ENCODE data around the gene PBXIP1.

PBXIP1 gene

DNA sequence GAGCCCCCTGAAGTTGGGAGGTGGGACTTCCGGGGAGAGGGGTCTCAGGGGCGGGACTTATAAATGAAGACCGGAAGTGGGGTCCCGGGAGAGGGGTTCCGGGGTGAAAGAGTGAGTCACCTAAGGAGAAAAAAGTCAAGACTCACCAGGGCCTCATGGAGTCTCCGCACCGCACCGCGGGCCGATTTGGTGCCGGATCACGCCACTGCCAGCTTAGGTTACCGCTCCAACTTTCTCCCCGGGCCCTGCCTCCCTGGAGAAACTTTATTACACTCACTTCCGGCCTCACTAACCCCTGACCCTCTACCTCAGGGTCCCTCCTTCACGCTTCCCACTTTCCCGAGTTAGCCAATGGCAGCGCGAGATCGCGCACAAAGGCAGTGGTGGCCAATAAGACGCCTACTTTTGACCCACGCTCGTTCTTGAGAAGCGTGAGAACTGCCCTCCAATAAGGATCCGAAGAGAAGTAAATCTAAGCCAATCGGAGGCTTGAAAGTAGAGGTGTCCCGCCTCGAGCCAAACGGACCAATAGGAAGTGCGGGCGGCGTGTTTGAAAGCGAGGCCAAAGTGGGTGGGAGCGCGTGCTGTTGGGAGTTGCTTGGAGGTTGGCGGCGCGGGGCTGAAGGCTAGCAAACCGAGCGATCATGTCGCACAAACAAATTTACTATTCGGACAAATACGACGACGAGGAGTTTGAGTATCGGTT lies 18.4 kb upstream of the PBXIP1 start, which contains the start of gene CKS1B:
TSS of gene CKS1B (plus strand) at position 580 of the 706 bp plus-strand sequence. CDS start at position 645, 65 bp downstream.
- in situ Hi-C loops (cut with HindIII; ENCODE audit: low sequenced_read_pairs): no loop called here

DNA sequence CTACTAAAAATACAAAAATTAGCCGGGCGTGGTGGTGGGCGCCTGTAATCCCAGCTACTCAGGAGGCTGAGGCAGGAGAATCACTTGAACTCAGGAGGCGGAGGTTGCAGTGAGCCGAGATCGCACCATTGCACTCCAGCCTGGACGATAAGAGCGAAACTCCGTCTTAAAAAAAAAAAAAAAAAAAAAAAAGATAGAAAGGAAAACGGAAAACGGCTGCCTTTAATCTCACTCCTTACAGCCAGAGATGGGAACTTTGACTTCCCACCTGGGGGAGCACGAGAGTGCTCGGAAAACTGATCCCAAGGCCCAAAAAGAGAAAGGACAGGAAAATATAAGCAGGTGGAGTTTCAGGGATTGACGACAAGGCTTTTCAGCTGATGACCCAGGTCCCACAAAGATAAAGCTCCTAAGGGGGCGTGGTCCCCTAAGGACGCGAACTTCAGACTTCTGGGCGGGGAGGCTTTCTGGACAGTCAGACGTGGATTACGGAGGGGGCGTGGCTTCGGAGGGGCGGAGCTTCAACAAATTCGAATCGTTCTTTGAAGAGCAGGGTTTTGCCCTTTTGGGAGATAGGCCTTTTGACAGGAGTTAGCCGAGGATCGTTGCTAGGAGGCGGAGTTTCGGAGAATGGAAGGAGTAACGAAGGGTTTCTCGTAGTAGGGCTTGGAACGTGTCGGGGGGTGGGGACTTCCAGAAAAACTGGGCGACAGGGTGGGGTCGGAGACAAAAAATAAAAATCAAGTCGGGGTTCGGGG lies 17.6 kb upstream of the PBXIP1 start:
- in situ Hi-C loops (cut with HindIII; ENCODE audit: low sequenced_read_pairs): no loop called here

DNA sequence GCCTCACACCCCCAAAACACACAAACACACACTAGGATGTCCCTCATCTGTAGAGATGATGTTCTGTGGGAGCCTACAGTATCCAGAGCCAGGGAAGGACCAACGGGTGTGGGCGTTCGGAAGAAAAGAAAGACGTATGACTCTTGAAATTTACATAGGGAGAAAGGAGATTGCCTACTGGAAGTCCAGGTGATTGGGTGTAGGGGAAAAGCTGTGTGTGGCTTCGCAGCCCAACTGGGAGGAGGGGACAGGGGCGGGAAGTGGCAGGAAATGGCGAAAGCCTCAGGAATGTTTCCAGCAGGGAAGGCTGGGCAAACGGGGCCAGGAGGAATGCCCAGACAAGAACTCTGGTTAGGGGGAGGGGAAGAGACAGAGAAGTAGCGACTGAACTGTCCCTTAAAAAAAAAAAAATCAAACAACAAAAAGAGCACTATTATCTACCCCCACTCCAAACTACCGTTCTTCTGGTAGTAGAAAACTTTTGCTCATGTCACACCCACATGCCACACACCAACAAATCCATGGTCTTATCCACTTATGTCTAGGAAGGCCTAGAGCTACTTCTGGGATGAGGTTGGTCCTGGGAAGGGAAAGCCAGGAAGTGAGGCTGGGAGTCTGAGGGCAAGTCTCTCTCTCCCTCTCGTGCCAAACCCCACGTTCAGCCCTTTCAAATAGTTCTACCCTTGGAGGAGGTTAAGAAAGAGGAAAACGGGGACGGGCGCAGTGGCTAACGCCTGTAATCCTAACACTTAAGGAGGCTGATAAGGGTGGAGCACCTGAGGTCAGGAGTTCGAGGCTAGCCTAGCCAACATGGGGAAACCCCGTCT lies 16.8 kb upstream of the PBXIP1 start:
- in situ Hi-C loops (cut with HindIII; ENCODE audit: low sequenced_read_pairs): no loop called here

DNA sequence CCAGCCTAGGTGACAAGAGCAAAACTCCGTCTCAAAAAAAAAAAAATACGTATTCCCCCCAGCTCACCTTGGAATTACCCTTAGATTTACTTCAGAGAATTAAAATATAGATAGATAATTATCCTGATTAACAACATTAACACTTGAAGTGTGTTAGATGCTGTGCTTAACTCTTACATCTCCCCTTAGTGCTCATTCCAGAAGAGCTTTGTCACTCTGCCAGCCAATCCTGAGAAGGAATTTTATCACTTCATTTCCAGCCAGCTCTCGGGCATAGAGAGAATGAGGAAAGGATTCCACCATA lies 16.3 kb upstream of the PBXIP1 start:
- in situ Hi-C loops (cut with HindIII; ENCODE audit: low sequenced_read_pairs): no loop called here

DNA sequence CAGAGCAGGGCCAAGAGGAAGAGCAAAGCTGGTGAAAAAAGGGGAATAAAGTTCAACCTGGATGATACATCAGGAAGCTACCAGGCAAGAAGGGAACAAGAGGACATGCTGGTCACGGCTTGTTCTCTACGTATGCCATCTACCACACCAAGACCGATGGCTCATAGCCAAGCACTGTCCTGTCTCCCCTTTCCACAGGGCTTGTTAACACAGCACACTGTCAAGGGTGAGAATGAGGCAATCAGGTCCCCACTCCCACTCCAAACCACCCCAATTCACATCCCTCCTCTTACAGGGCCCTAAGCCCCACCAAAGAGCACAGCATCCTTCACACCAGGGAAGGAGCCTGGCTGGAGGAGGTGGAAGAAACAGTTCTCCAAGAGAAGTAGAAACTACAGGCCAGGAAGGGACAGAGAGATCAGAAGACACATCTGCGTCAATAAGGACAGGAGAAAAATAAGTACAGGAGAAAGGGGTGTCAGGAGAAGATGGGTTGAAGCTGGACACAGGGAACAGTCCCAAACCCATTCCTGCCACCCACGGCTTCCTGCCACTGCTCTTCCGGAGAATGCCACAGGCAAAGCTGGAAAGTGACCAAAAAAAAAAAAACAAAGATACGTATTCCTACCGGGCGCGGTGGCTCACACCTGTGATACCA lies 15.6 kb upstream of the PBXIP1 start:
- in situ Hi-C loops (cut with HindIII; ENCODE audit: low sequenced_read_pairs): no loop called here

DNA sequence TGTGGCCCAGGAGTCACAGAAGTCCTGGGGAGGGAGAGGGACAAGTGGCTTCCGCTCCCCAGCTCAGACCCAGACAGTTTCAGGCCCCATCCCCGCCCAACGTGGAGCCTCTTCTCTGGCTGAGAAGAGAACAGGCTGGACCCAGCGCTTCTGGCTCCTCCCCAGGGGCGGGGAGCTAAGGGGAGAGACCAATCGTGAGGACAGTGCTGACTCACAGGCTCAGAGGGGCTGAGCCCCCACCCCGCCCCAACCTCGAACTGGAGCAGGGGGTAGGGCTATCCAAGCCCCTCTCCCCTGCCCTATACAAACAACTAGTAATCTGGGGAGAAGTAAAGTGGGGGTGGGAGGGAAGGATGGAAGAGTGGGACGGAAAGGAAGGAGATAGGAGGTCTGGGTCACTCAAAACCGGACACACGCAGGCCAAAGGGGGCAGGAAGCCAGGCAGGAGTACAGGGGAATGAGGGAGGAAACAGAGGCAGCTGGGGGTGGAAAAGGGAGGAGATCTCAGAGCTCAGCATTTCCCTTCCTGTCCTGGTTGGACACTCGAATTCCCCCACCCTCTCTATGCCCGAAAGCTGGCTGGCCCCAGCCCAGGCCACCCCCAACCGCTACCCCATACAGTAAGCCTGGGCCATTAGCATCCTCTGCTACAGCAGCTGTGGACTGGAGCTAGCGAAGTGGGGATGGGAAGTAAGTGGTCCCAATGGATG lies 14.9 kb upstream of the PBXIP1 start, which contains the start of gene SHC1:
TSS of gene SHC1 (minus strand) at position 117 of the 710 bp plus-strand sequence. CDS start 221 bp downstream, outside the sequence.
- in situ Hi-C loops (cut with HindIII; ENCODE audit: low sequenced_read_pairs): no loop called here

DNA sequence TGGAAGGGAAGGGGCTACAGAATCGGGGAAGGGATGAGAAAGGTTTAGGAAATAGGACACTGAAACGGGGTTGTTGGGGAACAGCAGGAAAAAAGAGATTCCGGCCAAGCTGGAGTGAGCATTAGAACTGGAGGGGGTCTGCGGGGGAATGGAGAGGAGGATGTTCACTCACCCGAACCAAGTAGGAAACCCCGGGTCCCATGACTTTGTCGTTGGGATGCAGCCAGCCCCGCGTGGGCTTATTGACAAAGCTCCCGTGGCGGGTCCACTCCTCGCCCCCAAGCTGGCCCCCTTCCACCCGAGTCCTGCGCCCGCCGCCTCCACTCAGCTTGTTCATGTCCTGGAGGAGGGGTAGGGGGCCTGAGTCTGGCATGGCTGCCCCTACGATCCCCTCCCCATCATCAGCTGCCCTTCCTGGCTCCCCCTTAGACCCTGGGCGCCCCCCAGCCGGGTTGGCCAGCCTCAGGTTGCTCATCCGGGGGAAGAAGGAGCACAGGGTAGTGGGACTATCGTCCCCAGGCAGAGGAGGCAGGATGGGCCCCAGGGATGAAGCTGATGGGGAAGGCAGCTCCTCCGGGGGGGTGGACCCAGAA lies 14.1 kb upstream of the PBXIP1 start:
- in situ Hi-C loops (cut with HindIII; ENCODE audit: low sequenced_read_pairs): no loop called here

DNA sequence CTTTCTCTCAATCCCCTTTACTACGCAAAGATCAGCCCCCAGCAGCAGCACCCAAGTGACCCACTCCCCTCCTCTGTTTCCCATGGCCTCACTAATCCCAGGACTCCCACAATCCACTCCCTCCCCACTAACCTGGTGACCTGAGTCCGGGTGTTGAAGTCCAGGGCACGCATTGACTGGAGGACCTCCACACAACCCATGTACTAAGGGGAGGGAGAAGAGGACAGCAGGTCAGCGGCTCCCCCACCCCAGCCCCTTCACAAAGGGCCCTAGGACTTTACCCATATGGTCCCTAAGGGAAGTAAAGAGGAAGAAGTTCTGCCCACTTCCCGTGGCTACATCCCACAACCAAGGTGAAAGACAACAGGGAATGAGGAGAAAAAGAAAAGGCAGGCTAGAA lies 13.3 kb upstream of the PBXIP1 start:
- in situ Hi-C loops (cut with HindIII; ENCODE audit: low sequenced_read_pairs): no loop called here

DNA sequence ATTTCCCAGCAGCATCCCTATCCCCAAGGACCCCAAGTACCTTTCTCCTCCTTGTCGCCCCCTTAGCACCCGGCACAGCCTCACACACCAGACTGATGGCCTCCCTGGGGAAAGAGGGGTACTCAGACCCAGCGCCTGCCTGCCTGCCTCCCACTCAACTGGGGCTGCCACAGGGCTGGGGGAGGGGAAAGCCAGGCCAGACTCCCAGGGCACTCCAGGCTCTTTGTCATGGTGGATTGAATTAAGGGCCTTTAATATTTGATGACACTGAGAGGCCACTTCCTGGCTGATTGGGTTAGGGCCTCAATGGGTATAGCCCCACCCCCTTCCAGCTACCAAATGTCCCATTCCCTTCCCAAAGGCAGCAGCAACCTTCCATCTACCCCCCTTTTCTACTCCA lies 12.8 kb upstream of the PBXIP1 start:
- in situ Hi-C loops (cut with HindIII; ENCODE audit: low sequenced_read_pairs): no loop called here

DNA sequence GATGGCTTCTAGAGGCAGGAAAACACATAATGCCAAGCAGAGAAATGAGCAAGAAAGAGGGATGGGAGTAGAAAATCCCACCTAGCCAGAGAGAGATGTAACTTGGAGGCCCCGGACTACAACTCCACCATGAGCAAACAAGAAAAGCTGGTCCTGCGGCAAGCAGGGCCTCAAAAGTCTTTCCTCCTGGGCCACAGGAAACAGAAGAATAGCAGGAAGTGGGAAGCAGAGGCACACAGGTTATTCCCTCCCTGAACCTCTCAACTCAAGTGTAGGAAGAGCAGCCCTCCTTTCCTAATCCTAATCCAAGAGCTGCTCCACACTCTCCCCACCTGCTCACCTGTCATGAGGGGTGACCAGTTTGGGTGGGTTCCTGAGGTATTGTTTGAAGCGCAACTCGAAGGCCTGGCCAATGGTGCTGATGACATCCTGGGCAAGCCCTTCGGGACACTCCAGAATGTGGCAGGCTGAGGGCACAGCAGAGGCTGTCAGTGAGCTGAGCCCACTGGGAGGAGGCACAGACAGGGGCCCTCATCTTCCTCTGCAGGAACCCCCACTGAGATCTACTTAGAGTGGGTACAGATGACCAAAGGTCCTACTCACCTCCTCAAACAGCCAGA lies 11.5 kb upstream of the PBXIP1 start:
- in situ Hi-C loops (cut with HindIII; ENCODE audit: low sequenced_read_pairs): no loop called here

DNA sequence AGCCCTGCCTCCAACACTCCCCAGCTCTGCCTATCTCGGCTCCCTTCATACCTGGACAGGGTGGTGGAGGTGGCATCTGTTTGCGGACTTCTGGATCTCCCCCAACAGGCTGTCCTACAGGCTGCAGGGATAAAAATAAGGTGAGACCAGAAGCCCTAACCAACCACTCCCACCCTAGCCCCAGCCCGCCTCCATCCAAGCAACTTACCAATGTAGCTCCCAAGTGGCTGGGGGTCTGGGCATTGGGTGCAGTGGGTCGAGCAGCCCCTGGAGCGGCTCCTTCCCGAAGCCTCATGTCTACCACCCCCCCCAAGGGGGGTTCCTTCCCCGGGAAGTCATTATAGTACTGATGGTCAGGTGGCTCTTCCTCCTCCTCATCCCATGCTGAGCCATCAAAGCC lies 10.2 kb upstream of the PBXIP1 start:
- in situ Hi-C loops (cut with HindIII; ENCODE audit: low sequenced_read_pairs): no loop called here

DNA sequence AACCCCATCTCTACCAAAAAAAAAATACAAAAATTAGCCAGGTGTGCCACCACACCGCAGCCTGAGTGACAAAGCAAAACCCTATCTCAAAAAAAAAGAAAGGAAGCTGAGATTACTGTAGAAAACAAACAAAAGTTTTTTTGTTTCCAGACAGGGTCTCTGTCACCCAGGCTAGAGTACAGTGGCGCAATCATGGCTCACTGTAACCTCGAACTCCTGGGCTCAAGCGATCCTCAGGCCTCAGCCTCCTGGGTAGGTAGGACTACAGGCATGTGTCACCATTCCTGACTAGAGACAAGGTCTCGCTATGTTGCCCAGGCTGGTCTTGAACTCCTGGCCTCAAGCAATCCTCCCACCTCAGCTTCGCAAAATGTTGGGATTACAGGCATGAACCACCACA lies 8.5 kb upstream of the PBXIP1 start:
- in situ Hi-C loops (cut with HindIII; ENCODE audit: low sequenced_read_pairs): no loop called here

DNA sequence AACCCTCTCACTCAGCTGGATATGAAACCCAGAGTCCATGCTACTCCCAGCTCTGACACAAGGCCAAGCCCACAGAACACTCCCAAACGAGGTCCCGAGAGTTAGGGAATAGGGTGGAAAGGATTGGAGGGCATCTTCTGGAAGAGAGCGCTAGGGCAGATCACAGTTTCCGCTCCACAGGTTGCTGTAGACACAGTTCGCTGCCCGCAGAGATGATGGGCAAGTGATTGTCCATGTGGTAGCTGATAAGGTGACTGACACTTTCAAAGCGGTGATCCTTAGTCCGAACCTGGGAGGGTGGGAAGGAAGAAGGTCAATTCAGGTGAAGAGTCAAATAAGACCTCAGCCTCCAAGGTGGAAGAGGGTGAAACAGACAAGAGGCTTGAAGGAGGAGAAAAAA lies 7.7 kb upstream of the PBXIP1 start:
- in situ Hi-C loops (cut with HindIII; ENCODE audit: low sequenced_read_pairs): no loop called here

DNA sequence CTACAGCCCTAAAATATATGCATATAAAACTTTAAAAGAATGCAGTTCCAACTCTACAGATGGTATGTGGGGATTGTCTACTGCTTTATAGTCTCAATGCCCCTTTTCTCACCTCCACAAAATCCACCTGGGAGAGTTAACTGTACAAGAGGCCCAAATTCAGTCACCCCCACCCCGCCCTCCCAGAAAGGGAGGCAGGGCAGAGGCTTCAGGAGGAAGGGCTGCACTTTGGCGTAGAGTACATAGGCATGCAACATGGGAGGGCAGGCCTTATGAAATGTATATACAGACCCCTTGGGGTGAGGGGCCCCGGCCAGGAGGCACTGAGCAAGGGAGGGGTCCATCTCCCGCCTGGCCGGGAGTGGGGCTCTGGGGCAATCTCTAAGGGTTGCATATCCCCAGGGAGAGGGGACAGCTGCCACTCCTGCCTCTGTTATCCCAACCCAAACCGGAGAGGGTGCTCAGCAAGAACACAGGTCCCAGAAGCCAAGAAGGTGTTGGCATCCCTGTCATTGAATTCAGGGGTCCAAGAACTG lies 7.0 kb upstream of the PBXIP1 start:
- in situ Hi-C loops (cut with HindIII; ENCODE audit: low sequenced_read_pairs): no loop called here

DNA sequence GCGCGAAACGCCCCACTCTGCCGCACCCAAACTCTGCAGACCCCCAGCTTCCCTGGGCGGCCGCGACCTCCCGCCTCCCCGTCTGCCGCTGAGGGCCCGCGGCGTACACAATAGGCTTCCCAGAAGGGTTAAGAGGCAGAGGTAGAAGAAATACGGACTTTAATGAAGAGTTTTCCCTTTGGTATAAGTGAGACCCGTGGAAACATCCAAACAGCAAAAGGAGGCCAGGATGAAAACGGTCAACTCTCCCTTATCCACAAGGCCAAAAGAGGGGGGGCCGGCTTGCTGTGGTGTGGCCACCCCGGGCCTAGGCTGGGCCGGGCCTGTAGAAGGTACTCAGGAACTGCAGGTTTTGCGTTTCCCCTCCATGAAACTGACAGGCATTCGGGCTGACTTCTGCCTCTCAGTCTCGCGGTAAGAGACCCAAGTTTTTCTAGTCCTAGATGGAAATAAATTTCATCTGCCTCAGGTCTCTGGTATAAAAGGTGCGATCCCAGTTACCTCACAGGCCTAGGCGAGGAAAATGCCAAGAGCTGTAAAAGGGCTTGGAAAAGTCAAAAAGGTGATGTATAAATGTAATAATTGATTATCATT lies 6.4 kb upstream of the PBXIP1 start:
- in situ Hi-C loops (cut with HindIII; ENCODE audit: low sequenced_read_pairs): no loop called here

DNA sequence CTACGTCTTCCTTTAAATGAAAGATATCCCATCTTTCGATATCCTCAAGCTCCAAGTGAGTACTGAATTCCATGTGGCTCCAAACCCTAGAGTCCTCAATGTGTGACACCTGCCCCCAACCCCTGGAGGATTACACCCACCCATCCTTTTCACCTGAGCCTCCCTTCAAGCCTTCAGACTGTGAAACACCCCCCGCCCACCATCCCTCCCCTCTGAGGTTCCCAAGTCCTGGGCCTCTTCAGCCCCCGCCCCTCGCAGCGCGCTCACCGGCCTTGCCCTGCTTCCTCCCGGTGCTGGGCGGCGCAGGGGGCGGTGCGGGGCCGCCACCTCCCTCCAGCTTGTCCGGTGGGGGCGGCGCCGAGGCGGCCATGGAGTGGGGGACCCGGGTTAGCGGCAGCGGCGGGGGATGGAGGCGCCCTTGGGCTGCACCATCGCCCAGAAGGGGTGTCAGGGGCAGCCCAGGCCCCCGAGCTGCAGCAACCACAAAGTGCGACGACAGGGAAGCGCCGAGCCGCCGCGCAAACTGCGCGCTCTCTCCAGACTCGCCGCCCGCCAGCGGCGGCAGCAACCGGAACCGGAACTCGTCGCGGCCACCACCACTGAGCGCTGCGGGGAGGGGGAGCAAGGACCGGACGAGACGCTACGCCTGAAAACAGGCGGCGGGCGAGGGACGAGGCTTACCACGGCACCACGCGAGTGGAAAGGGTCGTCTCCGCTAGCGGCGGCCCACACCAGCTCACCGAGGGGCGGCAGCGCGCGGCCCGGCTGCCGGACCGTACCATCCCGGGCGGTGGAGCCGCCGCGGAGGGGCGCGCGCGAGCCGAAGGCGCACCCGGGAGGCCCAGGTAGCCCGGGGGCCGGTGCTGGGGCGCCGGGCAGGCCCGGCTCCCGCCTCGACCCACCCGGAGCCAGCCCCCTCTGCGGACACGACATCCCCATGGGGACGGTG lies 5.6 kb upstream of the PBXIP1 start, which contains the start of gene PYGO2:
TSS of gene PYGO2 (minus strand) at position 576 of the 949 bp plus-strand sequence. CDS start at position 370, 206 bp downstream.
- in situ Hi-C loops (cut with HindIII; ENCODE audit: low sequenced_read_pairs): no loop called here

DNA sequence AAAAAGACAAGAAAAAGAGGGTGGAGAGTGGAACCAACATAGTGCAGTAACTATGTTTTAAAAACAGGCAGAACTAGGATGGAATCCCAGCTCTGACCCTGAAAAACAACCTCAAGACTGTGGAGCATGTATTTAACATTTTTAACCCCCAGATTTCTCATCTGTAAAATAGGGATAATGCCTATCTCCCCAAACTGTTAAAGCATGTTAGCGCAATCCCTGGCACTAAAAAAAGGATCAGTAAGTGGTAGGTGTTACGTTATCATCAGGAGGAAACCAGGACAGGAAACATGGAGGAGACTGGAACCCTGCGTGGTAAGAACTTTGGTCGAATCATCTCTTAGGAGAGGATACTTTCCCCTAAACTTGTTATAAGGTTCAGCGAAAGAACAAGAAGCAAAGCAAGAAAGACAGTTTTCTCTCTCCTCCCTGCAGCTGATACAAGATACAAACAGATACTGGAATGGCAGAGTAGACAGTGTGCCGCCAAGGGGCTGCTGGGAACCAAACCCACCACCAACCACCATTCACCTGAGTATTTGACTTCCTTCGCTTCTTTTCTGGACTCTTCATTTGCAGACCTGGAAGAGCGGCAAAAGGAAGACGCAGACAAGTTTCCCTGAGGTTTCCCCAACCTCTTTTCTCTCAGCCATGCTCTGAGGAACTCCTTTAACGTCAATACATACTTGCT lies 4.7 kb upstream of the PBXIP1 start:
- in situ Hi-C loops (cut with HindIII; ENCODE audit: low sequenced_read_pairs): no loop called here

Measured in endothelial cell of hepatic sinusoid (primary cell).